ENCODE results near the gene EPHB4.

DNA sequence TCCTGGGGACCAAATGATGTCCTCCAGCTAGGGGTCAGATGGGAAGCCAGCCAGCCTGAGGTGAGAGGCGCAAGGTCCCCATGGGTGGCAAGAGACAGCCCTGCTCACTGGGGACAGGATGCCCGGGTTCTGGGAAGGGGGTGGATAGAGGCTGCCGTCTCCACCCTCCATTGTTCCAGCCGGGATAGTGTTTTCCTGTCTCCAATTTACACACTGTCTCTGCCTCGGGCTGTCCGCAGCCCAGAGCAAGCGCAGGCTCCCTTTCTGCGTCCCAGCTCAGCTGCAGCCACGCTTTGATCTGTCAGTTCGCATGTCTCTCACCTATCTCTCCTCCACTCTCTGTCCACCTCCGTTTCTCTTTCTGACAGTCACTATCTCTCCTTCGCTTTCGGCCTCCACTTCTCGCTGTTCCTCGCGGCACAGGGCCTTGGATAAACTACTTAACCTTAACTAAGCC is 2.1 kb downstream of the EPHB4 start:
- TF ChIP-seq, protein P1, sequence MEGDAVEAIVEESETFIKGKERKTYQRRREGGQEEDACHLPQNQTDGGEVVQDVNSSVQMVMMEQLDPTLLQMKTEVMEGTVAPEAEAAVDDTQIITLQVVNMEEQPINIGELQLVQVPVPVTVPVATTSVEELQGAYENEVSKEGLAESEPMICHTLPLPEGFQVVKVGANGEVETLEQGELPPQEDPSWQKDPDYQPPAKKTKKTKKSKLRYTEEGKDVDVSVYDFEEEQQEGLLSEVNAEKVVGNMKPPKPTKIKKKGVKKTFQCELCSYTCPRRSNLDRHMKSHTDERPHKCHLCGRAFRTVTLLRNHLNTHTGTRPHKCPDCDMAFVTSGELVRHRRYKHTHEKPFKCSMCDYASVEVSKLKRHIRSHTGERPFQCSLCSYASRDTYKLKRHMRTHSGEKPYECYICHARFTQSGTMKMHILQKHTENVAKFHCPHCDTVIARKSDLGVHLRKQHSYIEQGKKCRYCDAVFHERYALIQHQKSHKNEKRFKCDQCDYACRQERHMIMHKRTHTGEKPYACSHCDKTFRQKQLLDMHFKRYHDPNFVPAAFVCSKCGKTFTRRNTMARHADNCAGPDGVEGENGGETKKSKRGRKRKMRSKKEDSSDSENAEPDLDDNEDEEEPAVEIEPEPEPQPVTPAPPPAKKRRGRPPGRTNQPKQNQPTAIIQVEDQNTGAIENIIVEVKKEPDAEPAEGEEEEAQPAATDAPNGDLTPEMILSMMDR (IDR thresholded peaks at IDR 0.05; ENCODE audit: low read depth, low read length), result no peak
- no peak for TF ChIP-seq POLR2A (IDR thresholded peaks at IDR 0.05; ENCODE audit: extremely low read depth, insufficient read length)
